Sciatic nerve (tissue), 2 donors: ENCODE results near the gene ENPP6. TPM values are rescaled to one million over a fixed set of nuclear protein-coding genes. Genes with fewer than 3 reads are reported as not detected.

Experiments used
- ATAC-seq: fragments of 200-7000 bp; cut with Tn5 transposase; one replicate; pipeline ENCODE4 v1.9.1; 2020; ENCODE audit warnings: mild to moderate bottlenecking, moderate library complexity
- DNase-seq: peaks from one replicate; pipeline ENCODE4 v3.0.0-alpha.2; 2020; ENCODE audit warnings: low spot score
- intact Hi-C: fragments of 100-400 bp; cut with DNase I; formaldehyde crosslinking; loops from one replicate; pipeline ENCODE4 v1.14.2; 2022
- total RNA-seq: library from RNA; stranded (reverse); fragmentation: NEBNext Ultra II Directional; extraction: Animal tissue kit (Norgen Biotek cat#: 25700); gene quantifications from one replicate; pipeline ENCODE4 v1.2.1, GENCODE V29; 2021
- donor health status: DM: no; HTN: no; CAD: no.
- donor health status: DM: no; HTN: no; CAD: no.

The ENPP6 gene
- total RNA-seq, 1 donor from 2014 or later: 24.6 TPM

- DNase-seq (no peak), ATAC-seq (no peak)
- intact Hi-C loops: no loop called here
These were observed 97.0 kb downstream of the ENPP6 start for GRCh38 chr4:184120549-184121127.

GRCh38 chr4:184117662-184118199 is 99.9 kb downstream of the ENPP6 start:
- ATAC-seq (no peak), DNase-seq (no peak)
- intact Hi-C loops: no loop called here

GRCh38 chr4:184115399-184115798 is 102.3 kb downstream of the ENPP6 start:
- intact Hi-C loops: no loop called here
- ATAC-seq: no peak

GRCh38 chr4:184114431-184114830 is 103.2 kb downstream of the ENPP6 start:
- ATAC-seq: no peak
- no peak for DNase-seq
- intact Hi-C loops: no loop called here

More at GRCh38 chr4:184115399-184115798, 102.3 kb downstream of the ENPP6 start:
- DNase-seq: no peak

GRCh38 chr4:184112006-184112550 is 105.6 kb downstream of the ENPP6 start:
- intact Hi-C loops: no loop called here
- ATAC-seq (no peak), DNase-seq (no peak)

GRCh38 chr4:184111233-184111832 is 106.3 kb downstream of the ENPP6 start:
- DNase-seq (no peak), ATAC-seq (no peak)
- intact Hi-C loops: no loop called here

GRCh38 chr4:184110452-184111224 is 107.0 kb downstream of the ENPP6 start:
- no peak for ATAC-seq
- intact Hi-C loops: no loop called here
- DNase-seq: no peak

- no peak for DNase-seq
- intact Hi-C loops: no loop called here
- ATAC-seq: no peak
These were observed 109.6 kb downstream of the ENPP6 start for GRCh38 chr4:184108006-184108501.

- DNase-seq (no peak), ATAC-seq (peak; percentile 29)
- intact Hi-C loops: no loop called here
These were observed 113.1 kb downstream of the ENPP6 start for GRCh38 chr4:184104419-184105101.

GRCh38 chr4:184103527-184104264 is 114.0 kb downstream of the ENPP6 start:
- DNase-seq (no peak), ATAC-seq (peak; percentile 63)
- intact Hi-C loops: no loop called here

- DNase-seq (no peak), ATAC-seq (no peak)
- intact Hi-C loops: no loop called here
These were observed 114.7 kb downstream of the ENPP6 start for GRCh38 chr4:184102927-184103326.

GRCh38 chr4:184102488-184102887 is 115.2 kb downstream of the ENPP6 start:
- ATAC-seq (no peak), DNase-seq (no peak)
- intact Hi-C loops: no loop called here

GRCh38 chr4:184101711-184102110 is 116.0 kb downstream of the ENPP6 start:
- no peak for ATAC-seq
- DNase-seq: no peak
- intact Hi-C loops: no loop called here

- peak; percentile 35 for ATAC-seq
- no peak for DNase-seq
These were observed 117.3 kb downstream of the ENPP6 start for GRCh38 chr4:184100297-184100885.

GRCh38 chr4:184099535-184099966 is 118.1 kb downstream of the ENPP6 start:
- intact Hi-C loops: no loop called here
- DNase-seq (no peak), ATAC-seq (no peak)

More at GRCh38 chr4:184100297-184100885, 117.3 kb downstream of the ENPP6 start:
- intact Hi-C loops: no loop called here

- intact Hi-C loops: no loop called here
- DNase-seq (no peak), ATAC-seq (no peak)
These were observed 118.7 kb downstream of the ENPP6 start for GRCh38 chr4:184099000-184099399.

- ATAC-seq (no peak), DNase-seq (no peak)
- intact Hi-C loops: no loop called here
These were observed 119.9 kb downstream of the ENPP6 start for GRCh38 chr4:184097815-184098214.

- intact Hi-C loops: no loop called here
- peak; percentile 82 for DNase-seq
- ATAC-seq: peak; percentile 92
These were observed 120.5 kb downstream of the ENPP6 start for GRCh38 chr4:184097241-184097605.
